Neural cell (in vitro differentiated cells): ENCODE data around the gene TMCC1.

ENCODE experiments used
- CTCF ChIP-seq: fragments of 450-650 bp; IDR thresholded peaks from 2 replicates; pipeline ENCODE4 v1.5.1; 2014; ENCODE audit warnings: antibody characterized with exemption, mild to moderate bottlenecking, moderate library complexity; ENCODE audit not compliant: poor library complexity, severe bottlenecking
- EP300 ChIP-seq: fragments of 450-650 bp; conservative IDR thresholded peaks from 2 replicates; pipeline ENCODE4 v1.6.1; 2014; ENCODE audit warnings: antibody characterized with exemption, mild to moderate bottlenecking, moderate library complexity; ENCODE audit not compliant: poor library complexity, severe bottlenecking
- EZH2 ChIP-seq: fragments of 200-600, 300-800 bp; shearing (Covaris generic), sonication (generic); IDR thresholded peaks from 2 replicates; pipeline ENCODE4 v1.6.1; 2014; ENCODE audit warnings: antibody characterized with exemption, low read length, borderline replicate concordance, mild to moderate bottlenecking; ENCODE audit not compliant: insufficient read depth, poor library complexity, severe bottlenecking
- MXI1 ChIP-seq: fragments of 450-650 bp; conservative IDR thresholded peaks from 2 replicates; pipeline ENCODE4 v1.6.1; 2014; ENCODE audit warnings: antibody characterized with exemption, mild to moderate bottlenecking; ENCODE audit not compliant: poor library complexity, severe bottlenecking
- POLR2AphosphoS5 ChIP-seq: IDR thresholded peaks from 2 replicates; pipeline ENCODE4 v1.6.1; 2012
- RAD21 ChIP-seq: fragments of 450-650 bp; conservative IDR thresholded peaks from 2 replicates; pipeline ENCODE4 v1.6.1; 2014; ENCODE audit warnings: antibody characterized with exemption, mild to moderate bottlenecking, moderate library complexity
- REST ChIP-seq: IDR thresholded peaks from 2 replicates; pipeline ENCODE4 v1.6.1; 2012; ENCODE audit warnings: borderline replicate concordance

- no peak for TF ChIP-seq CTCF
- no peak for TF ChIP-seq EP300
- no peak for TF ChIP-seq RAD21
- TF ChIP-seq REST, result no peak
- no peak for TF ChIP-seq MXI1
- no peak for TF ChIP-seq EZH2
- TF ChIP-seq POLR2AphosphoS5, result no peak
These were observed 277.7 kb downstream of the TMCC1 start for GRCh38 chr3:129615751-129616281.
